C4-2B (cell line): ENCODE data around the gene ACVR1.

Experiments
- H3K27ac ChIP-seq: fragments of 450-650 bp; 2 replicates; pipeline ENCODE4 v1.5.1; 2017
- CTCF ChIP-seq: fragments of 450-650 bp; conservative IDR thresholded peaks from 2 replicates; pipeline ENCODE4 v1.5.1; 2017; ENCODE audit warnings: mild to moderate bottlenecking
- ZFX ChIP-seq: fragments of 450-650 bp; IDR thresholded peaks from 2 replicates; pipeline ENCODE4 v1.6.1; 2017

The ACVR1 gene

DNA sequence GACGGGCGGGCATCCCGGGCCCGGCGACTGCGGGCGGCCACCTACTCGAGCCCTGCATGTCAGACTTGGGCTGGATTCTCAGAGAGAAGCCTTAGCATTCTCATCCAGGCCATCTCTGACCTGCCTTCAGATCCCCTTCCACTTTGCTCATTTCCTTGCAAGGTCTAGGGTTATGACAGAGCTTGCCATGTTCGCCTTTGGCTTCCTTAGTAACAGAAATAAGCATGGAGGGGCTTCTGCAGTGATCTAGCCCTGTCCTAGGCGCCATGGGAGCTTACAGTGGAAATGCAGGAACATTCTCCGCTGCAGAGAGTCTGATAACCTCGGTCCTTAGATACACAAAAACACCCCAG lies 632 bp upstream of the ACVR1 start:
- peak overlapping the region; percentile 83 for H3K27ac ChIP-seq
- TF ChIP-seq ZFX (no peak), CTCF (no peak)

DNA sequence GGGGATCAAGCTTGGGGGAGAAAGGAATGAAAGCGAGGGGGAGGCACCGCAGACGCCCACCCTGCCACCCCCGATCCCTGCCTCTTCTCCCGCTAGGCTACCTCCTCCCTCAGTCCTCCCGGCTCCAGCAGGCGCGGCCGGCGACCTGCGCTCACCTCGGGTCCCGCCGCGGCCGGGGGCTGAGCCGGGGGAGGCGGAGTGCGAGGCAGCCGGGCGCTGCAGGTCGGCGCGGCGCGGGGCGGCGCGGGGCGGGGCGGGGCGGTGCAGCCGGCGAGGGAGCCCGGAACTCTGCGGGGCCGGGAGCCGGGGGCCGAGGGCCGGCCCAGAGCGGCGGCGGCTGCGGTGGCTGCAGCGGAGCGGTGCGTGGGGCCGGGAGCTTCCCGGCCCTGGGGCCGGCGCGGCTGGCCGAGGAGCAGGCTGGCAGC lies 477 bp downstream of the ACVR1 start:
- peak overlapping the region; percentile 83 for H3K27ac ChIP-seq
- TF ChIP-seq ZFX (no peak), CTCF (no peak)

DNA sequence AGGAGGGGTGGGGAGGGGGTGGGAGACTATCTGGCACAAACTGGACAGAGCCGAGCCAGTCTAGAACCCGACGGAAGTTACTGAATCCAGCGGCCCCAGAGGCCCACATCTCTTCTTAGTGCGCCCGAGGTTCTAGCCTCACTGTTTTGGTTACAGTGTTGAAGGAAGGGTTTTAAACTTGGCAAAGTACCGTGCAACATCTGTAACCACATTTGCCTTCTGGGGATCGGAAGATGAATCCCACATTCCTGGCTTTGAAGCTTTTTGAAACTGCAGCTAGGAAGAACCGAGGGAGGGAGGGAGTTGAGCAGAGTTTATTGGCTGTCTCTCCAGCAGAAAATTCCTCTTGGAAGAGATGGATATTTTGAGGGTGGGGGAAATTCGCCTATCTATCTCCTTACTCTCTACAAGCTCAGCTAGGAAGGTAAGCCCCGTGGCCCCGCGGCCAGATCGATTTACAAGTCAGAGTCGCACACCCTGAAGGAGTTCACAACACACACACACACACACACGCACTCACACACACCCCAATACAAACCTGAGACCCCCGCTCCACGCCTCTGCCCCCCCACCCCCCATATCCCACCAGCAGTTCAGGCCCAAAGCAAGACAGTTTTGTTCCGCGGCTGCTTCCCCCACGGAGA lies 1.0 kb downstream of the ACVR1 start:
- TF ChIP-seq CTCF (no peak), ZFX (no peak)
- H3K27ac ChIP-seq, result peak overlapping the region; percentile 83

- H3K27ac ChIP-seq, result no peak overlapping the region
- TF ChIP-seq ZFX (no peak), CTCF (no peak)
These were observed 1.8 kb downstream of the ACVR1 start for GRCh38 chr2:157874348-157874747.

DNA sequence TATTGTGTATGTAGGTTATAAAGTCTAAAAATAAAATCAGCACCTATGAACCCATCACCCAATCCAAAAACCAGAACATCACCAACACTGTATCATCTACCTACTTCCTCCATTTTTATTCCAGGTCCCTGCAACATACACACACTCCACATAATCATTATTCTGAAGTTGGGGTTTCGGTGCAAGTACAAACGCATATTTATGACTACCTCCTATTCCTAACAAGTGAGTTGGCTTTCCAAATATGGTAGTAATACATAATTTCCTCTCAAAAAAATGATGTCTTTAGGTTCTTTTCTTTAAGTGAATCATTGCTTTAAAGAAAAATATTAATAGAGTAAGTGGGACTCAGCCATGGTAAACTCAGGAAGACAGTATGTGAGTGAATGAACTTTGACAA lies 3.3 kb downstream of the ACVR1 start:
- no peak overlapping the region for H3K27ac ChIP-seq
- no peak for TF ChIP-seq CTCF
- no peak for TF ChIP-seq ZFX

GRCh38 chr2:157871415-157871814 lies 4.7 kb downstream of the ACVR1 start:
- H3K27ac ChIP-seq, result no peak overlapping the region
- no peak for TF ChIP-seq CTCF
- TF ChIP-seq ZFX, result no peak

GRCh38 chr2:157868993-157869392 lies 7.1 kb downstream of the ACVR1 start:
- TF ChIP-seq CTCF, result no peak
- TF ChIP-seq ZFX, result no peak
- no peak overlapping the region for H3K27ac ChIP-seq
